ENCODE data around the gene AAR2.

Gene AAR2

DNA sequence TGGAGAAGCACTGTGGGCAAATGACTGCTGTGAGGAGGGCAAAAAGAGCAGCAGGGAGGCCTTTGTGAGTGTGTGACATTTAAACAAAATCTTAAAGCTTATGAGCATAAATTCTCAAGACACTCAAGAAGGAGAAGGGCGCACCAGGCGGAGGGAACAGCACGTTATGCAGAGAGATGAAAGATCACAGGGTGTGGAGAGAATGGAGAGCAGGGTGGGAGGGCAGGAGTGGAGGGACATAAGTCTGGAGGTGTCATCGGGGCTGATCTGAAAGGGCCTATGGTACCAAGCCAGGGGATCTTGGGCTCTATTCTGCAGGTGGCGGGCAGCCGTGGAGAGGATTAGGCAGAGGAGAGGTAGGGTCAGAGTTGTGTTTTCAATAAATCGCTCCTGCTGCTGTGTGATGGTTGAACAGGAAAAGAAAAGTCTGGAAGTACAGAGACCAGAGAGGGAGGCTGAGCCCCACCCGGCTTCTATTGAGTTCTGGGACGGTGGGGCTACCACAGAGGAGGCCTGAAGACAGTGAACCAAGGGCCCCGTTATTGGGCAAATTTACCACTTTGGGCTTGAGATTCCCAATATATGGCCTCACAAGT lies 45.6 kb downstream of the AAR2 start:
- DNase-seq = no peak

DNA sequence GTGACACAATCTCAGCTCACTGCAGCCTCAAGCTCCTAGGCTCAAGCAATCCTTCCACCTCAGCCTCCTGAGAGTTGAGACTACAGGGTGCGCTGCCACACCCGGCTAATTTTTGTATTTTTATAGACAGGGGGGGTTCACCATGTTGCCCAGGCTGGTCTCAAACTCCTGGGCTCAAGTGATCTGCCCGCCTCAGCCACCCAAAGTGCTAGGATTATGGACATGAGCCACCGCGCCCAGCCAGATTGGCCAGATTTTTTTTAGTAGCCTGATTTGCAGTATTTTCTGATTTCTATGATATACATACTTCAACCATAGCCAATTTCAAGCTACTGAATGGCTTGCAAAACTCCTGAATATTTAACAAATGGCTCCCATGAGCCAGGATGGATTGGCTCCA lies 48.5 kb downstream of the AAR2 start:
- no peak for DNase-seq

DNA sequence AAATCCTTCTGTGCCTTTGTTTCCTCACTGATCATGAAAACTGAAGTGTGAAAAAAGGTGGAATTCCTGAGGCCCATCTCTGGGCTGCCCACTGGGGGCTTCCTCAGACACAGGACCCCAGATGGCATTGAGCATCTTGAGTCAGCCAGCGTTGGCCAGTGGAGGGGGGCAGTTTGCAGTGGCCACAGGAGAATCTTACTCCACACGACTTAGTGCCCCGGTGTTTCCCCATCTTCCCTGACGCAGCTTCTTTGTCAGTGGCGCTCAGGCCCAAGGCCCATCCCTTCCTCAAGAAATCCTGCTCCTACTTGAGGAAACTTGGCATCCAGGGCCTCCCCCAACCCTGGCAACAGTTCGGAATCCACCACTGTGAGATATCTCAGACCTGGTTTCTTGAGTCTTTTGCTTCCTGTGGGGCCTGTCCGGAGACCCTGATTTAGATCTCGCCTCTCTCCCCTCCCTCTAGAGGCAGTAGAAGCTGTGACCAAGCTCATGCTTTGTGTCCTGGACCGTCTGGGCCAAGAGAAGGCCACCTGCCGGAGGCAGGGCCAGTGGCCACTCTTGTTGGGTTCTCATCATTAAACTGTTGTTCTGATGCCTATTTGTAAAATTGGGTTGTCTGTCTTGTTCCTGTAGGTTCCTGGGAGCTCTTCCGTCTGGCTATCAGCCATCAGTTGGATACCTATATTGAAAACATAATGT lies 49.6 kb downstream of the AAR2 start:
- no peak for DNase-seq

DNA sequence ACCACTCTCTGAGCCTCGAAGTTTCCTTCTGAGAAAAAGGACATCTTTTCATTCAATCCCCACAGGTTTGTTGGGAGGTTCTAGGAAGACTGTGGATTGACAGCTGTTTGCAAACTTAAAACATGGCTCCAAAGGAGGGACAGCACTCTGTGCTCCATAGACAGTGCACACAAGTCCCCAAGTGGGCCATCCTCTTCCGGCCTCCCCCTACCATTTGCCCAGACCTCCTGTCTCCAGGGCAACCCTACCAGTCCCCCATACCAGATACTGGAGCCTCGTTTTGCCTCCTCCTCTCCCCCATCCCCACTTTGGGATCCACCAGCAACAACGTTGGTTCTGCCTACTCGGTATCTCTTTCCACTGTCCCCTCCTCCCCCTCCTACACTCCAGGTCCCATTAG lies 61.4 kb downstream of the AAR2 start:
- DNase-seq = no peak

DNA sequence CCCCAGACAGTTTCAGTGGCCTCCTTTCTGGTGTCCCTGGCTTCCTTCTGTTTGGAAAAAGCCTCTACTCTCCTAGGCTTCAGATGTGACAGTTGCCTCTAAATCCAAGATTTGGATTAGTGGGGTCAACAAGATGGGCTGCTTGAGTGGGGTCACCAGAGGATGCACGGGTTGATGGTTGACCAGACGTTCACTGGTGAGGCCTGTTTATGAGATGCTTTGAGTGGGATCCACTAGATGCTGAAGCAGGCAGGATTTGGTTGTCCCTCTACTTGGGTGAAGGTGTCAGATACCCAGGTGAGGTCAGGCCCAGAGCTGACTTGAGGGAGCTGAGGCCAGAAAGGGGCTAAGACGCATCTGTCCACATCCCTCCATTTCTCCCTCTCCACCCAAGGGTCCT lies 61.8 kb downstream of the AAR2 start:
- no peak for DNase-seq

DNA sequence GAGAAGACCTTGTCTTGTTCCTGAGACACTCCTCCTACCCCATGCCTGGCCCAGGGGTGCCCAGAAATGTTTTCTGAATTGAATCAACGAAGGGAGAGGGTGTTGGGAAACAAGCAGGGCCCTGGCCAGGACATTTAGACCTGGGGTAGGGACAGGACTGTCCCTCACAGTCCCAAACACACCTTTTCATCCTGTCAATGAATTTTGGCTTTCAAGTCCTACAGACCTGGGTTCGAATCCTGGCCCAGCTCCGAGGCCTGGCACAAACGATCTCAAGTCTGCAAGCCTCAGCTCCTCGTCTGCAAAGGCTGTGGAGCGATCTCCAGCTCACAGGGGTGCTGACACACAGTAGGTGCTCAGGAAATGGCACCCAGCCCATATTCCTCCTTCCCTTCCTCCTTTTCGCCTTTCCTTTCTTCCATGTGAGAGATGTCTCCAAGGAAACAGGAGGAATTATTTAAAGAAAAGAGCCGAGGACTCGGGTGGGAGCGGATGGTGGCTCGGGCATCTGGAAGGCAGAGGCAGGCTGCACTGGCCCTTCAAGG lies 62.6 kb downstream of the AAR2 start:
- DNase-seq = no peak

DNA sequence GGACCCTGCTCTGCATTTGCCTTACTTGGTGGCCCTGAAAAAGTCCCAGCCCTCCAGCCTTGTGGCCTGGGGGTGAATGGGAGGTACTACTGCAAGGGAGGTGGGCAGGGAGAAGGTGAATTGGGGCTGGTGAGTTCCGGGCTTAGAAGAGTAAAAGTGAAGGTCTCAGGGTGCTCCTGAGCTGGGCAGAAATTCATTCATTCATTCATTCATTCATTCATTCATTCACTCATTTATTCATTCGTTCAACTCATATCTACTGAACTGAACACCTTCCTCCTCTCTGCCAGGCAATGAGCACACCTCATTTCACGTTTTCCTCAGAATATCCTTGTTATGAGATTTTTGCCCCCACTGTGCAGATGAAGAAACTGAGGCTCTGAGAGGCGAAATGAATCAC lies 63.2 kb downstream of the AAR2 start:
- no peak for DNase-seq

DNA sequence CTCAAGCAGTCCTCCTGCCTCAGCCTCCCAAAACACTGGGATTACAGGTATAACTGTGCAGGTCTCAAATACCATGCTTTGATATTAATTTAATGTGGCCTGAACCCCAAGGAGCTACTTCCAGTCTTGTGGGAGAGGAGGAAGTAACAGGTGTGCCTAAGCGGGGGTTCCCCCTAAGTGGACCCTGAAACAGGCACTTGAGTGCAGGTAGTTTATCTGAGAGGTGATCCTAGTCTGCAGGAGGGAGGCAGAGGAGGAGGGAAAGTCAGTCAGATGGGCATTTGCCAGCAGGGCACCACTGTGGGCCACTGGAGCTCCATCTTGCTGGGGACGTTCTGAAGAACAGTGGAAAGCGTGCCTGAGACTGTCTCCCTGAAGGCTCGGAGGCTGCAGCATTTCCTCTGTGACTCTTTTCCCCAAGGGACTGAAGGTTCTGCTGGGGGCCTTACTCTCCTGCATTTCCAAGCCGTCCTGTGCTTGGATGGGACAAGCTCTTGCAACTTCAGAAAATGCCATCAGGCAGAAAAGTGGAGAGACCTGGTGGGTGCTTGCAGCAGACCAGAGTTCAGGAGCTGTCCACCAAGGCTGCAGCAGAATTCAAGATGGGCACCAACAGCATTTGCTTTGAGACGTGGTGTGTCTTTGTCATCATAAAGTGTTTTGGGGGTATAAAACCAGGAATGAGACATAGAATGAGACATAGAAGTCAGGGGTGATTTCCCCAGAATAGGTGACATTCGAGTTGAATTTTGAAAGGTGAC lies 65.3 kb downstream of the AAR2 start:
- DNase-seq = no peak

DNA sequence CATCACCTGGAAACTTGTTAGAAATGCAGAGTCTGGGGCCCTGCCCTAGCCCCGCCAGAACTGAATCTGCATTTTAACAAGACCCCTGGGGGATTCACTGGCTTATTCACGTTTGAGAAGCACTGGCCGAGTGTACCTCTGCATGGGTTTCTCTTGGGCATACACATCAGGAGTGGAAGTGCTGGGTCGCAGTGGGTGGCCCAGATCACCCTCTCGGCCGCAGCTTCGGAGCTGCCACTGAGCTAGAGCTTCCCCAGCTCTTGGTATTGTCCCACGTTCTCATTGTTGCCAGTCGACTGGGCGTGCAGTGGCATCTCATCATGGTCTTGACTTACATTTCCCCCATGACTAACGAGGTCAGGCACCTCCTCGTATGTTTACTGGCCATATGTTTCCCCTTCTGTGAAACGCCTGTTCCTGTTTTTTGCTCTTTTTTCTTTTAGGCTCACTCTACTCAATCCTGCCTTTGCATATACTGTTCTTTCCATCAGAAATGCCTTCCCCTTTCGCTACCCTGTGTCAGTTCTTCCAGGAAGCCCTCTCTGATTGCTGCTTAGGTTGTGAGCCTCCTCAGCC lies 66.8 kb downstream of the AAR2 start:
- DNase-seq = no peak

DNA sequence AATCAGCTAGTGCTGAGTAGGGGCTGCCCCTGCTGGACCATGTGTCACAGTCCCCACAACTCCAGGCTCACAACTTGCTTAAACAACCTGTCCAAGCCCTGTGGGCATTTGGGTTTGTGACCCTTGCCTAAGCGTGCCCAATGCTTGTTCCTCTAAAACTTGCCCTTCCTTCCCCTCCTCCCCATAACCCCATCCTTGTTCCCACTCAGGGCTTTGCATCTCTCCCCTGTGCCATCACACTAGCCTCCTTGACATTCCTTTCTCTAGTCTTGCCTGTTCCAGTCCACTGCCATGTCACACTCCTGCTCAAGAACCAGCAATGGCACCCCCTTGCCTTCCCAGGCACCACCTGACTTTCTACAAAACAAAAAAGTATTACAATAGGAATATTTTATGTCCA lies 67.6 kb downstream of the AAR2 start:
- DNase-seq = no peak

DNA sequence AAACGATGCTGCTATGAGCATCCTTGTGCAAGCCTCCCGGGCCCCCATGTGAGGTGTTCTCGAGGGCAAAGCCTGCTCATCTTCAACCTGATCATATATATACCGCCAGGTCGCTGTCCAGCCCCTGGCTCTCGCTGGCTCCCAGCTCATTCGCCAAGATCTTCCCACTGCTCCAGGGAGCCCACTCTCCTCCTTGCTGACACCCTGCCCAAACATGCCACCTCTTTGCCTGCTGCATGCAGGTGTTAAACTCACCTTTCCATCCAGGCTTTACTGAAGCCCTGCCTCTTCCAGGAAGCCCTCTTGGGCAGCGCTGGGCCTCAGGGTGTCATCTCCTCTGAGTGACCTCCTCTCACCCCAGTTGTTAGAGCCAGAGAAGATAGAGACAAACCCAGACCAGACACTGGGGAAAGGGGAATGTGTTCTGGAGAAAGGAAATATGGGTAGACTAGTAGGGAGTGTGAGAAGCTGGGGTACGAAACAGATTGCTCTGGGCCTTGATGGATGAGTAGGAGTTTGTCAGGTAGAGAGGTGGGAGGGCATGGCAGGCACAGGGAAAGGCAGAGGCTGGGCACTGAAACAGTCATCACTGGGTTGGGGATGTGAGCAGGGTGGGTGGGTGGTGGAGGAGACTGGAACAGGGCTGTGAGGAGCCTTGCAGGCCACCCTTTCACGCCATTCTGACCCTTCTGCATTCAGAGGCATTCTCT lies 68.7 kb downstream of the AAR2 start:
- DNase-seq = no peak

DNA sequence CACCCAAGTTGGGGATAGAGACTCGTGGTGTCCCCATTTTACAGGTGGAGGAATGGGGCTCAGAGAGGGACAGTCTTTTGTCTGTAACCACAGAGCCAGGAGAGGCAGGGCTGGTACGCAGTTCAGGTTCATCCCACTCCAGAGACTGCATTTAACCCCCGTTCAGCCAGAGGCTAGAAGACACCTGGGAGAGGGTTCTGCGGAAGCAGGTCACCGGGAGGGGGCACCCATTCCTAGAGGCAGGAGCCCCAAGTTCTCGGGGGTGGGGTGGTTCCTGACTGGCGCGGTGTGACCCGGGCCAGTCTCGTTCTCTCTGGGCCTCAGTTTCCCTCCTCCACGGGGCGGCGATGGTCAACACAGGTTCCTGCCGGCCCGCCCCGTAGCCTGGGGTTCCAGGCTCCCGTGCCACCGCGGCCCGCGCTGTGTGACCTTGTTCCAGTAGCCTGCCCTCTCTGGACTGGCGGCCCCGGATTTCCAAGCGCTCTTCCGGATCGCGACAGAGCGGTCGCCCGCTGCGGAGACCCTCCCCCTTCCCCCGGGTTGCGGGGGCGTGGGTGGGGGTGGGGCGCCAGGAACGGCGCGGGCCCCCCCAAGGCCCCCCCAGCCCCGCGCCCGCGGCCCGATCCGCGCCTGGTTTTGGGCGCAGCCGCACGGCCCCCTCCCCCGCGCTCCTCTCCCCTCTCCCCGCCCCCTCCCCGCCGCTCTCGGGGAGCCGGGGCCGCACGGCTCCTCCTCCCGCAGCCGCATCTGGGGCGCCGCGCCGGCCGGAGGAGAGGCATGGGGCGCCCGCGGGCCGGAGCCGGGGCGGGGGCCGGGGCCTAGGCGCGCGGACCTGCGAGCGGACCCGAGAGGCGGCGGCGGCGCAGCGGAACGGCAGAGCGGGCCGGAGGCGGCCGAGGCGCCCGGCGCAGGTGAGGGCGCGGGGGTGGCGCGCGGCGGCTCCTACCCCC lies 69.6 kb downstream of the AAR2 start, which contains the start of gene DLGAP4:
TSS of gene DLGAP4 (plus strand) at position 738 of the 950 bp plus-strand sequence. CDS start 125,379 bp downstream, outside the sequence.
- no peak for DNase-seq

Measured in AML-193 (cell line).